KMS-11 (cell line): Measurements from ENCODE around the gene FAM167B.
A peak's percentile ranks its signal among the peaks of the same experiment; 100 is the strongest.

Source experiments
- H2AFZ ChIP-seq: fragments of 200-600 bp; sonication (generic); 2 replicates; pipeline ENCODE4 v1.6.1; 2016; ENCODE audit warnings: antibody characterized with exemption, mixed run types, low read depth
- H3K27ac ChIP-seq: fragments of 200-600 bp; sonication (generic); 2 replicates; pipeline ENCODE4 v1.6.1; 2016; ENCODE audit warnings: mild to moderate bottlenecking, mixed run types
- H3K27me3 ChIP-seq: fragments of 200-600 bp; sonication (generic); 2 replicates; pipeline ENCODE4 v1.6.1; 2017; ENCODE audit warnings: mild to moderate bottlenecking, low read depth, mixed run types, moderate library complexity; ENCODE audit not compliant: insufficient read depth
- H3K36me3 ChIP-seq: fragments of 200-600 bp; sonication (generic); 2 replicates; pipeline ENCODE4 v1.6.1; 2017; ENCODE audit warnings: mild to moderate bottlenecking, mixed run types; ENCODE audit not compliant: insufficient read depth
- H3K4me1 ChIP-seq: fragments of 200-600 bp; sonication (generic); 2 replicates; pipeline ENCODE4 v1.6.1; 2016; ENCODE audit warnings: mild to moderate bottlenecking, low read depth, mixed run types; ENCODE audit not compliant: poor library complexity, severe bottlenecking
- H3K4me2 ChIP-seq: fragments of 200-600 bp; sonication (generic); 2 replicates; pipeline ENCODE4 v1.7.0; 2016; ENCODE audit warnings: mild to moderate bottlenecking, mixed run types
- H3K4me3 ChIP-seq: fragments of 200-600 bp; sonication (generic); IDR thresholded peaks from 2 replicates; pipeline ENCODE4 v1.6.1; 2017; ENCODE audit warnings: low read depth, low read length, mixed read lengths; ENCODE audit not compliant: insufficient read depth
- H3K79me2 ChIP-seq: fragments of 200-600 bp; sonication (generic); 2 replicates; pipeline ENCODE4 v1.6.1; 2016; ENCODE audit warnings: low read depth, mixed run types; ENCODE audit not compliant: insufficient read depth
- H3K9ac ChIP-seq: fragments of 200-600 bp; sonication (generic); 2 replicates; pipeline ENCODE4 v1.6.1; 2016; ENCODE audit warnings: mild to moderate bottlenecking, mixed run types
- H4K20me1 ChIP-seq: fragments of 200-600 bp; sonication (generic); 2 replicates; pipeline ENCODE4 v1.6.1; 2016; ENCODE audit warnings: mild to moderate bottlenecking, mixed run types; ENCODE audit not compliant: insufficient read depth
- TF ChIP-seq, protein P1 (sequence below): fragments of 200-600 bp; sonication (generic); conservative IDR thresholded peaks from 2 replicates; pipeline ENCODE4 v1.6.1; 2017; ENCODE audit warnings: low read depth, mild to moderate bottlenecking, antibody characterized with exemption, low read length, moderate library complexity, mixed read lengths

FAM167B gene

DNA sequence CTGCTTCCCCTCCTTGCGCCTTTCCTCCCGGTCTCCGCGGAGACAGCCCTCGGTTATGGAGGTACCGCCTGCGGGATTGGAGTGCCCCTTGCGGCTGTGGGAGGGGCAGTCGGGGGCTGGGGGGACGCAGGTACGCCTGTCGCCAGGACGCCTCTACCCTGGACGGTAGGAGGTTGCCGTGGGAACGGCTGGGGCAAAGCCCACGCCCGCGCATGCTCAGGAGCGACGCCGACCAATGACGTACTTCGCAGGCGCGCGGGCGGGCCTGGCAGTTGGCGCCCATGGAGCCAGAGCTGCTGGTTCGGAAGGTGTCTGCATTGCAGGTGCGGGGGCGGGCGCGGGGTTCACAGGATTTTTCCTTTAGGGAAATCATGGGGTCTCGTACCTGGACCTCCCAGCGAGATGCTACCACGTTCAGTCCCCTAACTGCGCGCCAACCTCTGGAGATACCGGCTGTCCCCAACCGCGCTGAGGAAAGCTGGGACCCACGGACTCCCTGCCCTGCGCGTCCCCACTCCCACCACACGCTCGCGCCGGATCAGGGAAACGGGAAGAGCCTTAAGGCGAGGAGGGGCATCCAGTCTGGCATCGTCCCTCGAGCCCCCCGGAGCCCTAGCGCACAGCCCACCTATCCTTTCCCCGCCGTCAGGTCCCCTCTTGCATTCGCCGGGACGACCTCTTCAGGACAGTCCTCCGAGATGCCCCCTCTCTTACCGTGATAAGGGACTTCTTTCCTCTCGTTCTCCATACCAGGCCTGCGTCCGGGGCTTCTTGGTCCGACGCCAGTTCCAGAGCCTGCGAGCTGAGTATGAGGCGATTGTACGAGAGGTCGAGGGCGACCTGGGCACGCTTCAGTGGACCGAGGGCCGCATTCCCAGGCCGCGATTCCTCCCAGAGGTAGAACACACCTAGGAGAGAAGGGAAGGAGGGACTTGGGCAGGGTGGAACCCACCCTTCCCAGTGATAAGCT lies 41.3 kb upstream of the FAM167B start, which contains the start of gene IQCC:
Gene IQCC (plus strand): TSS at position 271 of the 970 bp plus-strand sequence. CDS start 11 bp downstream, at position 282.
- peak within 1 kb of the TSS; percentile 59 for H2AFZ ChIP-seq
- H3K36me3 ChIP-seq, result no peaks in the 10 kb centered on the region
- H3K9ac ChIP-seq, result peak within 1 kb of the TSS; percentile 67
- H4K20me1 ChIP-seq, result no peaks in the 10 kb centered on the region
- TF ChIP-seq, protein P1, sequence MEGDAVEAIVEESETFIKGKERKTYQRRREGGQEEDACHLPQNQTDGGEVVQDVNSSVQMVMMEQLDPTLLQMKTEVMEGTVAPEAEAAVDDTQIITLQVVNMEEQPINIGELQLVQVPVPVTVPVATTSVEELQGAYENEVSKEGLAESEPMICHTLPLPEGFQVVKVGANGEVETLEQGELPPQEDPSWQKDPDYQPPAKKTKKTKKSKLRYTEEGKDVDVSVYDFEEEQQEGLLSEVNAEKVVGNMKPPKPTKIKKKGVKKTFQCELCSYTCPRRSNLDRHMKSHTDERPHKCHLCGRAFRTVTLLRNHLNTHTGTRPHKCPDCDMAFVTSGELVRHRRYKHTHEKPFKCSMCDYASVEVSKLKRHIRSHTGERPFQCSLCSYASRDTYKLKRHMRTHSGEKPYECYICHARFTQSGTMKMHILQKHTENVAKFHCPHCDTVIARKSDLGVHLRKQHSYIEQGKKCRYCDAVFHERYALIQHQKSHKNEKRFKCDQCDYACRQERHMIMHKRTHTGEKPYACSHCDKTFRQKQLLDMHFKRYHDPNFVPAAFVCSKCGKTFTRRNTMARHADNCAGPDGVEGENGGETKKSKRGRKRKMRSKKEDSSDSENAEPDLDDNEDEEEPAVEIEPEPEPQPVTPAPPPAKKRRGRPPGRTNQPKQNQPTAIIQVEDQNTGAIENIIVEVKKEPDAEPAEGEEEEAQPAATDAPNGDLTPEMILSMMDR, result no peak
- peaks cover 42% of the 10 kb centered on the region for H3K4me1 ChIP-seq
- no peaks in the 10 kb centered on the region for H3K27me3 ChIP-seq
- peak within 1 kb of the TSS; percentile 88 for H3K4me3 ChIP-seq
- H3K79me2 ChIP-seq, result no peaks in the 10 kb centered on the region
- H3K4me2 ChIP-seq, result peak within 1 kb of the TSS; percentile 93
- H3K27ac ChIP-seq, result peak within 1 kb of the TSS; percentile 18; the same call in 1 of the 2 replicates

DNA sequence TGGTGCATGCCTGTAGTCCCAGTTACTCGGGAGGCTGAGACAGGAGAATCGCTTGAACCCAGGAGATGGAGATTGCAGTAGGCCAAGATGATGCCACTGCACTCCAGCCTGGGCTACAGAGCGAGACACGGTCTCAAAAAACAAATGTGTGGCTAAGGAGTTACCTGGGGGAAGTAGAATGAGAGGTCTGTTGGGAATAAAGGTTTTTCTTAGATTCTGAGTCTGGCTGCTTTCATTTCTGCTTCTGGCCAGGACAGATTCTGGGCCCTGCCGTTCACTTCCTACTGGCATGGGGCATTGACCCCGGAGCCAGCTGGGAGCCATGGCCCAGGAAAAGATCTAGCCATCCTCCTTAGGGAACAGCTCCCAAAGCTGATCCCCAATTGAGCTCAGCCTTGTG lies 38.6 kb upstream of the FAM167B start:
- peaks cover 22% of the 10 kb centered on the region for H3K4me1 ChIP-seq
- H2AFZ ChIP-seq, result no peak overlapping the region
- H3K36me3 ChIP-seq, result no peaks in the 10 kb centered on the region
- TF ChIP-seq, protein P1, result no peak
- H3K79me2 ChIP-seq, result no peaks in the 10 kb centered on the region
- no peak overlapping the region for H3K9ac ChIP-seq
- no peaks in the 10 kb centered on the region for H3K27me3 ChIP-seq
- H3K27ac ChIP-seq, result no peak overlapping the region
- H3K4me3 ChIP-seq, result no peak overlapping the region
- no peaks in the 10 kb centered on the region for H4K20me1 ChIP-seq
- H3K4me2 ChIP-seq, result no peak overlapping the region

DNA sequence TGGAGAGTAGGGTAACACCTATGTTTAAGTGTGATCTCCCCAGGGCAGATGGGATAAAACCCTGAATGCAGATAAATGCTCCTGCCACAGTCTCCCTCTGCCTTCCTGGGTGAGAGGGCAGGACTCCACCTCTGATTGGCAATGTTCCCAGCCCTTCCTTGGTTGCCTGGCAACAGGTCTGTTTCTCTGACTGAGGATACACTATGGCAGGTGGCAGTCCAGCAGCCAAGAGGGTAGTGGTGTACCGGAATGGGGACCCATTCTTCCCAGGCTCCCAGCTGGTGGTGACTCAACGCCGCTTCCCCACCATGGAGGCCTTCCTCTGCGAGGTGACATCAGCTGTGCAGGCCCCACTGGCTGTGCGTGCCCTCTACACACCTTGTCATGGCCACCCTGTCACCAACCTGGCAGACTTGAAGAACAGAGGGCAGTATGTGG lies 38.1 kb upstream of the FAM167B start, which contains the start of gene DCDC2B:
Gene DCDC2B (plus strand): TSS at position 199 of the 438 bp plus-strand sequence. CDS start 5 bp downstream, at position 204.
- H3K4me2 ChIP-seq, result no peak within 1 kb of the TSS
- no peaks in the 10 kb centered on the region for H4K20me1 ChIP-seq
- TF ChIP-seq, protein P1, result no peak
- no peaks in the 10 kb centered on the region for H3K79me2 ChIP-seq
- H3K4me1 ChIP-seq, result peaks cover 22% of the 10 kb centered on the region
- no peak within 1 kb of the TSS for H3K9ac ChIP-seq
- H3K4me3 ChIP-seq, result no peak within 1 kb of the TSS
- no peaks in the 10 kb centered on the region for H3K27me3 ChIP-seq
- H3K27ac ChIP-seq, result no peak within 1 kb of the TSS
- no peak within 1 kb of the TSS for H2AFZ ChIP-seq
- H3K36me3 ChIP-seq, result no peaks in the 10 kb centered on the region

DNA sequence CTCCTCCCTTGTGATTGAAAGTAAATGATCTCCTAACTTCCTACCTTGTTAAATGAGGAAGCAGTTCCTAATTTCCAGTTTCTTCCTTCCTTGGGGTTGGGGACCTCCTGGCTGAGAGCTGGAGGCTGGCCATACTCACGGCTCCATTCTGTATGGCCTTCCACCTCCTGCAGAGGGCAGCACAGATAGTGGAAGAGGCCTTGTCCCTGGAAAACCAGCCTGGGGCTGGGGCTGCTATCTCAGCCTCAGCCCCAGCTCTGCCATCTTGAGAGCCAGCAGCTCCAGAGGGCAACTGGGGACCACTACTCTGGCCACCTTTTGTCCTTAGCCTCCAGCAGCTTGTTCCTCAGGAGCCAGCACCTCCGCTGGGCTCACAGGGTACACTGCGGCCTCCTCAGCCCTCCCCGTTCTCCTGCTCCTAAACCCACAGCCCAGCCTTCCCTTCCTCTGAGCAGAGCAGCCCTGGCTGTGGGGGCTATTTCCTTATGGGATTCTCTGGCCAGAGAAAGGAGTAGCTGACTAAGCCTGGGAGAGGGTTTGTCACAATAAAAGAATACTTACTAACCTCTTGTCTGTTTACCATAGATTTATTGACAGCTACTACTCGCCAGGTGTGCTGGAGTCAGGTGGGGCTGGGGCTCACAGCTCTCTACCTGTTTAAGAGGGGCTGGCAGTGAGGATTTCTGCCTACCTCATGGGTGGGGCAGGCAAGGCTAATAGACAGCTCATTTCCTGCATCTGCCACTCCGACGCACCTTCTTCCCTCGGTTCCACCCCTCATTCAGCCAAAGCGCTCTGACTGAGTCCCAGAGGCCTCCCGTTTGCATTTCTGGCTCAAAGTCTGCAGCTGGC lies 31.2 kb upstream of the FAM167B start:
- no peaks in the 10 kb centered on the region for H3K27me3 ChIP-seq
- H3K4me2 ChIP-seq, result no peak overlapping the region
- no peak overlapping the region for H3K9ac ChIP-seq
- H2AFZ ChIP-seq, result no peak overlapping the region
- no peaks in the 10 kb centered on the region for H3K36me3 ChIP-seq
- TF ChIP-seq, protein P1, result peak; percentile 83
- peaks cover 6% of the 10 kb centered on the region for H3K4me1 ChIP-seq
- H4K20me1 ChIP-seq, result no peaks in the 10 kb centered on the region
- H3K79me2 ChIP-seq, result no peaks in the 10 kb centered on the region
- no peak overlapping the region for H3K4me3 ChIP-seq
- no peak overlapping the region for H3K27ac ChIP-seq
